Glutamatergic neuron (in vitro differentiated cells): ENCODE measurements around the gene TGM3. TPM values are rescaled to one million over a fixed set of nuclear protein-coding genes. Genes with fewer than 3 reads are reported as not detected.

Source experiments
- DNase-seq: peaks from one replicate; pipeline ENCODE4 v3.0.0; 2022
- H3K27ac Mint-ChIP-seq: one replicate; pipeline ENCODE4 v1.8.0; 2020; ENCODE audit warnings: mild to moderate bottlenecking, mixed read lengths, inconsistent platforms; ENCODE audit not compliant: unreplicated experiment
- H3K27me3 Mint-ChIP-seq: one replicate; pipeline ENCODE4 v1.8.0; 2020; ENCODE audit warnings: mild to moderate bottlenecking, moderate library complexity, mixed read lengths, inconsistent platforms; ENCODE audit not compliant: unreplicated experiment
- H3K36me3 Mint-ChIP-seq: one replicate; pipeline ENCODE4 v1.8.0; 2020; ENCODE audit warnings: mild to moderate bottlenecking, mixed read lengths, inconsistent platforms; ENCODE audit not compliant: unreplicated experiment
- H3K4me1 Mint-ChIP-seq: one replicate; pipeline ENCODE4 v1.8.0; 2020; ENCODE audit warnings: mild to moderate bottlenecking, low read depth, mixed read lengths, inconsistent platforms; ENCODE audit not compliant: unreplicated experiment
- H3K4me3 Mint-ChIP-seq: one replicate; pipeline ENCODE4 v1.8.0; 2020; ENCODE audit warnings: mild to moderate bottlenecking, mixed read lengths, inconsistent platforms; ENCODE audit not compliant: unreplicated experiment
- H3K9me3 Mint-ChIP-seq: one replicate; pipeline ENCODE4 v1.8.0; 2020; ENCODE audit warnings: mild to moderate bottlenecking, moderate library complexity, mixed read lengths, inconsistent platforms; ENCODE audit not compliant: unreplicated experiment
- total RNA-seq: library from RNA; stranded (reverse); fragmentation: NEBNext Ultra II Directional; extraction: Animal tissue kit (Norgen Biotek cat#: 25700); gene quantifications from one replicate; pipeline ENCODE4 v1.2.1, GENCODE V29; 2021; ENCODE audit not compliant: unreplicated experiment
- TF ChIP-seq, protein P1 (sequence below): fragments of 200-600 bp; sonication (generic); IDR thresholded peaks from one replicate; pipeline ENCODE4 v1.5.0; 2021; ENCODE audit not compliant: partially characterized antibody, unreplicated experiment

The TGM3 gene
- total RNA-seq, 1 donor from 2014 or later: not detected

DNA sequence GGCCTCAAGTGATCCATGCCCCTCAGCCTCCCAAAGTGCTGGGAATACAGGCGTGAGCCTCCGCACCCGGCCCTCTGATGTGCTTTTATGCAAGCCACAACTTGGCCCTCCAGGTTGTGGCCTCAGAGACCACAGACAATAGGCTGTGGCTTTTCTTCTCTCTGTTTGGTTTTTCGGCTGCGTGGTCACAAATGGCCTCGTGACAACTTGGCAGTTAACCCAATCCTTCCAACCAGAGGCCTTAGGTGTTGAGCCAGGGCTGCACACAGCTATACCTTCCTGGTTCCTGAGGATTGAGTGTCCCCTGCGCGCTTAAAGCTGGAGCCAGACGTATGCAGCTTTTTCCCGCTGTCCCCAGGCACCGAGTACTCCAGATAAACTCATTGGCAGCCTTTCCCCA, 6.3 kb upstream of the TGM3 start:
- no peaks in the 10 kb centered on the region for H3K27me3 Mint-ChIP-seq
- H3K27ac Mint-ChIP-seq: no peak overlapping the region
- no peaks in the 10 kb centered on the region for H3K9me3 Mint-ChIP-seq
- TF ChIP-seq, protein P1, sequence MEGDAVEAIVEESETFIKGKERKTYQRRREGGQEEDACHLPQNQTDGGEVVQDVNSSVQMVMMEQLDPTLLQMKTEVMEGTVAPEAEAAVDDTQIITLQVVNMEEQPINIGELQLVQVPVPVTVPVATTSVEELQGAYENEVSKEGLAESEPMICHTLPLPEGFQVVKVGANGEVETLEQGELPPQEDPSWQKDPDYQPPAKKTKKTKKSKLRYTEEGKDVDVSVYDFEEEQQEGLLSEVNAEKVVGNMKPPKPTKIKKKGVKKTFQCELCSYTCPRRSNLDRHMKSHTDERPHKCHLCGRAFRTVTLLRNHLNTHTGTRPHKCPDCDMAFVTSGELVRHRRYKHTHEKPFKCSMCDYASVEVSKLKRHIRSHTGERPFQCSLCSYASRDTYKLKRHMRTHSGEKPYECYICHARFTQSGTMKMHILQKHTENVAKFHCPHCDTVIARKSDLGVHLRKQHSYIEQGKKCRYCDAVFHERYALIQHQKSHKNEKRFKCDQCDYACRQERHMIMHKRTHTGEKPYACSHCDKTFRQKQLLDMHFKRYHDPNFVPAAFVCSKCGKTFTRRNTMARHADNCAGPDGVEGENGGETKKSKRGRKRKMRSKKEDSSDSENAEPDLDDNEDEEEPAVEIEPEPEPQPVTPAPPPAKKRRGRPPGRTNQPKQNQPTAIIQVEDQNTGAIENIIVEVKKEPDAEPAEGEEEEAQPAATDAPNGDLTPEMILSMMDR: no peak
- H3K4me1 Mint-ChIP-seq: no peaks in the 10 kb centered on the region
- DNase-seq: no peak
- no peak overlapping the region for H3K4me3 Mint-ChIP-seq
- no peaks in the 10 kb centered on the region for H3K36me3 Mint-ChIP-seq

GRCh38 chr20:2290486-2290885, 5.3 kb upstream of the TGM3 start:
- Mint-ChIP-seq H3K9me3 (no peaks in the 10 kb centered on the region), H3K36me3 (no peaks in the 10 kb centered on the region), H3K4me1 (no peaks in the 10 kb centered on the region), H3K27ac (no peak overlapping the region), H3K27me3 (no peaks in the 10 kb centered on the region), H3K4me3 (no peak overlapping the region)
- DNase-seq: no peak
- TF ChIP-seq, protein P1: no peak

- H3K36me3 Mint-ChIP-seq: no peaks in the 10 kb centered on the region
- no peaks in the 10 kb centered on the region for H3K27me3 Mint-ChIP-seq
- no peaks in the 10 kb centered on the region for H3K9me3 Mint-ChIP-seq
- TF ChIP-seq, protein P1: no peak
- DNase-seq: no peak
- H3K4me3 Mint-ChIP-seq: no peak overlapping the region
- H3K27ac Mint-ChIP-seq: no peak overlapping the region
- H3K4me1 Mint-ChIP-seq: peaks cover 7% of the 10 kb centered on the region
These were observed 3.2 kb upstream of the TGM3 start for GRCh38 chr20:2292416-2293110.

GRCh38 chr20:2293486-2293885, 2.3 kb upstream of the TGM3 start:
- peaks cover 2% of the 10 kb centered on the region for H3K9me3 Mint-ChIP-seq
- H3K4me1 Mint-ChIP-seq: peaks cover 8% of the 10 kb centered on the region
- H3K4me3 Mint-ChIP-seq: no peak overlapping the region
- TF ChIP-seq, protein P1: no peak
- no peak overlapping the region for H3K27ac Mint-ChIP-seq
- no peaks in the 10 kb centered on the region for H3K36me3 Mint-ChIP-seq
- DNase-seq: no peak
- H3K27me3 Mint-ChIP-seq: no peaks in the 10 kb centered on the region

GRCh38 chr20:2293971-2294370, 1.8 kb upstream of the TGM3 start:
- DNase-seq: no peak
- H3K9me3 Mint-ChIP-seq: peaks cover 2% of the 10 kb centered on the region
- H3K4me3 Mint-ChIP-seq: no peak overlapping the region
- H3K4me1 Mint-ChIP-seq: peaks cover 8% of the 10 kb centered on the region
- no peaks in the 10 kb centered on the region for H3K27me3 Mint-ChIP-seq
- H3K27ac Mint-ChIP-seq: no peak overlapping the region
- no peaks in the 10 kb centered on the region for H3K36me3 Mint-ChIP-seq
- TF ChIP-seq, protein P1: no peak
